Measurements from ENCODE around the gene GDF7. TPM values are rescaled to one million over a fixed set of nuclear protein-coding genes. Genes with fewer than 3 reads are reported as not detected.

GDF7 gene
- total RNA-seq, 1 donor from 2014 or later, result not detected

DNA sequence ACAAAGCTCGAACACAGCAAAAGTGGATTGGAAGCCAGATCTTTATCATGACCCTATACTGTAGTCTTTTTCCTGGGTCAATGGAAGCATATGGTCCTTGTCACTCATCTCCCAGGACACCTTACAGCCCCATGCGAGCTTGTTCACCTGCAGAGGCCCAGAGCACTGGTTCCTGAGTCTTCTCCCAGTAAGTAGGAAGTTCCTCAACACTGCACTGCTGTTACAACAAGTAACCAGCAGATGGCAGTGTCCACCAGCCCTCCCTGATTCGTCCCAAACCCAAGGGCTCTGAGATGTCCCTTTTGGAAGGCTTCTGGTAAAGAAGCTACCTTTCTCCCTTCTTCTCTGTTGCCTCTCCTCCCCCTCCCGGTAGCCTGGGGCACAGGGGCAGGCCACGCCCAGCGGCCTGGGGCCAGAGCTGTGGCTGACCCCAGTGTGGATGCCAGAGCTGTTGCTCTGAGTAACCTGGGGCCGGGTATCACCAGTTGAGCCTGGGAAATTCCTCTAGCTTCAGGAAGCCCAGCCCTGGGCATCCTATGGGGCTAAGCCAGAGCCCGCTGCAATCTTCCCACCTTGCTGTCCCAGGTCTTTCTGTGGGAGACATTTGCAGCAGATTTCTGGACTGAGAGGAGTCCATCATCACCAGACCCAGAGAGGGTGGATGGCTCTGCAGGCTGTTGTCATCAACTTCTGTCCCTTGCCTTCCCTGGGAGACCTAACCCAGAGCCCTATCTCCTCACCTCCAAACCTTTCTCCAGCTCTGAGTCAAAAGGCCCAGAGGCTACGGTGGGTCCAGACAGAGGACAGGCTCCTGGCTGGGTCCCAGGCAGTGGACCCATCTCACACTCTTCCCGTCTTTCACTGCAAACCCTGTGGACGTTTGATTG is 5.3 kb upstream of the GDF7 start:
- DNase-seq (ENCODE audit: low read depth), result no peak
- no peak overlapping the region for H3K4me3 ChIP-seq (ENCODE audit: low read depth, low read length)
- TF ChIP-seq, protein P1, sequence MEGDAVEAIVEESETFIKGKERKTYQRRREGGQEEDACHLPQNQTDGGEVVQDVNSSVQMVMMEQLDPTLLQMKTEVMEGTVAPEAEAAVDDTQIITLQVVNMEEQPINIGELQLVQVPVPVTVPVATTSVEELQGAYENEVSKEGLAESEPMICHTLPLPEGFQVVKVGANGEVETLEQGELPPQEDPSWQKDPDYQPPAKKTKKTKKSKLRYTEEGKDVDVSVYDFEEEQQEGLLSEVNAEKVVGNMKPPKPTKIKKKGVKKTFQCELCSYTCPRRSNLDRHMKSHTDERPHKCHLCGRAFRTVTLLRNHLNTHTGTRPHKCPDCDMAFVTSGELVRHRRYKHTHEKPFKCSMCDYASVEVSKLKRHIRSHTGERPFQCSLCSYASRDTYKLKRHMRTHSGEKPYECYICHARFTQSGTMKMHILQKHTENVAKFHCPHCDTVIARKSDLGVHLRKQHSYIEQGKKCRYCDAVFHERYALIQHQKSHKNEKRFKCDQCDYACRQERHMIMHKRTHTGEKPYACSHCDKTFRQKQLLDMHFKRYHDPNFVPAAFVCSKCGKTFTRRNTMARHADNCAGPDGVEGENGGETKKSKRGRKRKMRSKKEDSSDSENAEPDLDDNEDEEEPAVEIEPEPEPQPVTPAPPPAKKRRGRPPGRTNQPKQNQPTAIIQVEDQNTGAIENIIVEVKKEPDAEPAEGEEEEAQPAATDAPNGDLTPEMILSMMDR (conservative IDR thresholded peaks at IDR 0.05; ENCODE audit: low read depth, low read length), result peak; percentile 96

DNA sequence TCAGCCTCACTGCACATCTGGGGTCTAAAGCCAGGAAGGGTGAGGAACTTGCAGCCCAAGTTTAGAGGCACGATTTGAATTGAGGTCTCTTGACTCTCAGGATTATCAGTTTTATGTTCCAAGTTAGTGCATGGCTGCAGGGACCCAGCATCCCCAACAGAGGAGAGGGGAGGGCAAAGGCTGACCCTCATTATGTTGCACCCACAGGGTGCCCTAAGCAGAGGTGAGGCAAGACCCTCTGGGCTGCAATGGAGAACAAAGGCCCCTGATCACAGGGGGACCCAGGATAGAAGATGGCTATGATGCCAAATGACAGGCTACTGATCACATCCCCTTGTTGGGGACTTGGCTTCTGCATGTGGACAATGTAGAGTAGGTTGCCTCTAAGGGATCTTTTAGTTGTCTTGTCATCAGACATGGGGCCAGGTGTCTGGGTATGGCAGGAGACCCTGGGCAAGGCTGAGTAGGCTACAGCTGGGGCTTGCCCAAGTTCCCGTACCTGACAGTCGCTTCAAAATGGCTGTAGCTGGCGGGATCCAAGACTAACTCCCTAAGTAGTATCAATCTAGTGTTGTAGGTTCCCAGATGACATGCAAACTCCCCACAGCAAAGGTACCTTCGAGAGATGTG is 4.5 kb upstream of the GDF7 start:
- no peak for DNase-seq (ENCODE audit: low read depth)

DNA sequence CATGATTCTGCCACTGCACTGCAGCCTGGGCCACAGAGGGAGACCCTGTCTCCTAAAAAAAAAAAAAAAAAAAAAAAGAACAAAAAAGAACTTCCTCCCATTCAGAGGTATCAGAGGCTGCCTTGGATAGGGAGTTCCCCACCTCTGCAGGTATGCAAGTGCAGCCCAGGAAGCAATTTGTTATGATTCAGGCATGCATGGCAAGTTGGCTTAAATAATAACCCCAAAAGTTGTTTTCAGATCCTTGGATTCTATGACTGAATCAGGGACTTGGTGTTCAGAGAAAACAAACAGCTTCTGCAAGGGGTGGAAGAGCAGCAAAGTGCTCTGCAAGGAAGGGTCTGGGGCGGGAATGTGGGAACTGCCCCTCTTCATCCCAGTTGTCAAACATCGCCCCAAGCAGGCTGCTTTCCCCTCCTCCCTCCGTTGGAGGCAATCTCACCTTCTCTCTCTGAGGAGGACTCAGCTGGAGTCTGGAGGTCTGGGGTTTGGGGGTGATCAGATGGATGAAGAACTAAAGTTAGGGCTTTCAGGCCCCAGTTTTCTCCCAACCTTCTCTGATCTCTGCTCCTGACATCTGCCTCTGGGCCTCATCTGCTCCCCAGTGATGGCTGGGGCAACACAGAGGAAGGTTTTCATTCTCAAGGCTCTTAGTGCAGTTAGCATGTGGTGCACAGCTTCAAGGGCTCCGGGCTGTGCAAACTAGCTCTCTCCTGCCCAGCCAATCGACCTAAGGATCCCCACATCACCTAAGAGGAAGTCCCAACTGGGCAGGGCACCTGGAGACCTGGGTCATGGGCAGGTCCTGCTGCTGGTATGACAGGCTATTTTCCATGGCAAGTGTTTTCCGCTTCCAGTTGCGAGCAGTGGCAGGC is 3.5 kb upstream of the GDF7 start:
- TF ChIP-seq, protein P1 (conservative IDR thresholded peaks at IDR 0.05; ENCODE audit: low read depth, low read length), result no peak
- no peak overlapping the region for H3K4me3 ChIP-seq (ENCODE audit: low read depth, low read length)
- DNase-seq (ENCODE audit: low read depth), result no peak

More for the DNA sequence above, 4.5 kb upstream of the GDF7 start:
- H3K4me3 ChIP-seq (ENCODE audit: low read depth, low read length), result no peak overlapping the region
- TF ChIP-seq, protein P1 (conservative IDR thresholded peaks at IDR 0.05; ENCODE audit: low read depth, low read length), result no peak

DNA sequence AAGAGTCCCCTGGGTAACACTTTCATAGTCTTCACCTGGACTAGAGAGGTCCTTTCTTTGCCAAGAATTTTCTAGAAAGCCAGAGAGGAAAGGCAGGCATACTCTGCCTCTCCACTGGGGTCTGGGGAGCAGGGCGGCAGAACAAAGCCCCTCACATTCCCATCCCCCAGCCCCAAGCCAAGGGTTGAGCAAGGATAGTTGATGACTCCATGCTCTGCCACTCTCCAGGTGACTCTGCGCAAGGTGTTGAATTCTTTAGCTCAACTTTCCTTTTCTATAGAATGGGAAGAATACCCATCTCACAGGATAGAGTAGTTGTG is 2.9 kb upstream of the GDF7 start:
- no peak for DNase-seq (ENCODE audit: low read depth)
- TF ChIP-seq, protein P1 (conservative IDR thresholded peaks at IDR 0.05; ENCODE audit: low read depth, low read length), result no peak
- no peak overlapping the region for H3K4me3 ChIP-seq (ENCODE audit: low read depth, low read length)

DNA sequence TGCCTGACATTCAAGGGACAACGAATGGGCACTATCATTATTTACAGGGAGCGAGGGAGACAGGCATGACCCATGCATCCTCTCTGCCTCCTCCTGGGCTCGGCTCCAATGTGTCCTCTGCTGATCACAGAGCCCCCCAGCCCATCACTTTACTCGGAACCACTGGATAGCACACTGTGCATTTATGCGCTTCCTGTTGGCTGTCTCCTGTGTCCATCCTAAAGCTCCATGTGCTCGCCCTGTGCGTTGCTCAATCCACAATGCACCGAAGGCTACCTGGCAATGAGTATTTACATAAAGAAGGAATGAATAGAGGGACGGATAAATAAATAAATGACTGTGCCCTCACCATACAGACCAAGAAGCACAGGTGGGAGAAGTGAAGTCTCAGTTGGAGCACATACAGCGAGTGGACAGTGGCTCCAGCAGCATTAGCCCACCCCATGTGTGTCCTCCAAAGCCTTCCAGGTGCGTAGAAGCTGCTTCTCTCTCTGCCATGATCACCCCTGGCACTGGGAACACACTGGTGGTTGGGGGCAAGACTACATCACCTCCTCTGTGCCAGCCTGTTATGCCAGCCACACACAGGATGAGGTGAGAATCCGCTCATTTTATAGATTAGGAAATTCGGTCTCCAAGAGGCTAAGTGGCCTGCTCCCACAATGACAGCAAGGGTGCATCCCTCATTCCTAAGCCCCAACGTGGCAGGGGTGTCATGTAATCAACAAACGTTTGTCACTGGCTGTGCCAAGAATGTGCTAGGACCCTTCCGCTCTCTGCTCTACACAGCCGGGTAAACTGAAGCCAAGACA is 2.3 kb upstream of the GDF7 start:
- no peak for DNase-seq (ENCODE audit: low read depth)
- TF ChIP-seq, protein P1 (conservative IDR thresholded peaks at IDR 0.05; ENCODE audit: low read depth, low read length), result no peak
- no peak overlapping the region for H3K4me3 ChIP-seq (ENCODE audit: low read depth, low read length)
